Transverse colon (tissue), 3 donors: ENCODE measurements around the gene PPCDC.

Experiments
- EP300 ChIP-seq: sonication (generic); formaldehyde crosslinking; IDR thresholded peaks from one replicate; pipeline ENCODE4 v1.6.1; 2017; ENCODE audit warnings: antibody characterized with exemption, low read depth
- POLR2A ChIP-seq: fragments of 450-650 bp; IDR thresholded peaks from one replicate; pipeline ENCODE4 v1.6.1; 2016; ENCODE audit warnings: antibody characterized with exemption, mild to moderate bottlenecking, moderate library complexity
- TF ChIP-seq, protein P1 (sequence below), 5 experiments: fragments of 200-600 bp in 3 of 5; fragments of 450-650 bp in 2 of 5; sonication (generic) in 3 of 5; IDR thresholded peaks; 1 replicate in 2 of 5; 2 replicates in 3 of 5; pipeline ENCODE4 v1.5.1; 2016 to 2017; ENCODE audit warnings: antibody characterized with exemption in 5 of 5, inconsistent platforms in 3 of 5, mild to moderate bottlenecking in 2 of 5, moderate library complexity in 1 of 5

DNA sequence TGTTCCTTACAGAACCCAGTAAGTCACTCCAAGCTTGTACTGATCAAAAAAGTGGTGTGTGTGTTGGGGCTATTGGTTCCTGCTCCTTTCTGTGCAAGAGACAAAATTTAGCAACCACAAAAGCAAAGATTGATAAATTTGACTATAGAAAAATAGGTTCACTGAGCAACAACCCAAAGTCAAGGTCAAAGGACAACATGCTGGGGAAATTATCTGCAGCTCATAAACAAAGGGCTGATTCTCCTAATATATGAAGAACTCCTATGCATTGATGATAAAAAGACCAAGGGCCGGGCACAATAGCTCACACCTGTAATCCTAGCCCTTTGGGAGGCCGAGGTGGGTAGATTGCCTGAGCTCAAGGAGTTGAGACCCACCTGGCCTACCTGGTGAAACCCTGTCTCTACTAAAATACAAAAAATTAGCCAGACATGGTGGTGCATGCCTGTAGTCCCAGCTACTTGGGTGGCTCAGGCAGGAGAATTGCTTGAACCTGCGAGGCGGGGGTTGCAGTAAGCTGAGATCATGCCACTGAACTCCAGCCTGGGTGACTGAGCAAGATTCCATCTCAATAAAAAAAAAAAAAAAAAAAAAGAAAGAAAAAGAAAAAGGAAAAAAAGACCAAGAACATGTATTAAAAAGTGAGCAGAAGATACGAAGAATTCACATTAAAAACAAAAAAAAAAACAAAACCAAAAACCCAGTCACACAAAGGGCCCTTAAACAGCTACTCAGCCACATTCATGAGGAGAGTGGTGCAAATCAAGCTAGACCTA is 29.8 kb downstream of the PPCDC start:
- TF ChIP-seq POLR2A (no peak), EP300 (no peak)
- TF ChIP-seq, protein P1, sequence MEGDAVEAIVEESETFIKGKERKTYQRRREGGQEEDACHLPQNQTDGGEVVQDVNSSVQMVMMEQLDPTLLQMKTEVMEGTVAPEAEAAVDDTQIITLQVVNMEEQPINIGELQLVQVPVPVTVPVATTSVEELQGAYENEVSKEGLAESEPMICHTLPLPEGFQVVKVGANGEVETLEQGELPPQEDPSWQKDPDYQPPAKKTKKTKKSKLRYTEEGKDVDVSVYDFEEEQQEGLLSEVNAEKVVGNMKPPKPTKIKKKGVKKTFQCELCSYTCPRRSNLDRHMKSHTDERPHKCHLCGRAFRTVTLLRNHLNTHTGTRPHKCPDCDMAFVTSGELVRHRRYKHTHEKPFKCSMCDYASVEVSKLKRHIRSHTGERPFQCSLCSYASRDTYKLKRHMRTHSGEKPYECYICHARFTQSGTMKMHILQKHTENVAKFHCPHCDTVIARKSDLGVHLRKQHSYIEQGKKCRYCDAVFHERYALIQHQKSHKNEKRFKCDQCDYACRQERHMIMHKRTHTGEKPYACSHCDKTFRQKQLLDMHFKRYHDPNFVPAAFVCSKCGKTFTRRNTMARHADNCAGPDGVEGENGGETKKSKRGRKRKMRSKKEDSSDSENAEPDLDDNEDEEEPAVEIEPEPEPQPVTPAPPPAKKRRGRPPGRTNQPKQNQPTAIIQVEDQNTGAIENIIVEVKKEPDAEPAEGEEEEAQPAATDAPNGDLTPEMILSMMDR (IDR thresholded peaks at IDR 0.05) = no peak
